GM21381 (cell line): Measurements from ENCODE around the gene ATXN1.

Source experiments
- ATAC-seq: cut with Tn5 transposase; IDR thresholded peaks from one replicate; pipeline ENCODE4 v1.9.1; 2021; ENCODE audit warnings: mild to moderate bottlenecking, moderate library complexity; ENCODE audit not compliant: unreplicated experiment

Gene ATXN1

GRCh38 chr6:16355699-16356446 lies 405.4 kb downstream of the ATXN1 start:
- no peak for ATAC-seq

GRCh38 chr6:16355238-16355637 lies 406.0 kb downstream of the ATXN1 start:
- no peak for ATAC-seq

DNA sequence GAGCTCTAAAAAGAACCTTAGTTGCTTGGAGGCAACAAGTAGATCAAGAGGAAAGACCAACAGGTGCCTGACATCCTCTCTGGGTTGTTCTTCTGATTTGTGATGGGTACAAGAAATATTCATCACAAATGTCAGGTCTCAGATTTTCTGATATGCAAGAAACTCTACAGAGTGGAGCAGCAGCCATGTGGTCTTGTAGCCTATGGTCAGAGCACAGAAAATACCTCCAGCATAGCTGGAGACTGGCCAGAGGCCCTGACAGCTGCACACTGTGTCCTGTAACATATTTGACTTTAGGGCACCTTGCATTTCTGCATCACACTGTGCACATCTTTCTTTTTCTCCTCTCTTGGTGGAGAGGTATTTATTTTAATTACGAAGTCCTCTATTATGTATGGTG lies 406.6 kb downstream of the ATXN1 start:
- no peak for ATAC-seq

GRCh38 chr6:16352821-16353438 lies 408.3 kb downstream of the ATXN1 start:
- no peak for ATAC-seq

GRCh38 chr6:16352258-16352635 lies 409.0 kb downstream of the ATXN1 start:
- ATAC-seq: no peak

GRCh38 chr6:16349544-16349943 lies 411.7 kb downstream of the ATXN1 start:
- ATAC-seq: no peak

DNA sequence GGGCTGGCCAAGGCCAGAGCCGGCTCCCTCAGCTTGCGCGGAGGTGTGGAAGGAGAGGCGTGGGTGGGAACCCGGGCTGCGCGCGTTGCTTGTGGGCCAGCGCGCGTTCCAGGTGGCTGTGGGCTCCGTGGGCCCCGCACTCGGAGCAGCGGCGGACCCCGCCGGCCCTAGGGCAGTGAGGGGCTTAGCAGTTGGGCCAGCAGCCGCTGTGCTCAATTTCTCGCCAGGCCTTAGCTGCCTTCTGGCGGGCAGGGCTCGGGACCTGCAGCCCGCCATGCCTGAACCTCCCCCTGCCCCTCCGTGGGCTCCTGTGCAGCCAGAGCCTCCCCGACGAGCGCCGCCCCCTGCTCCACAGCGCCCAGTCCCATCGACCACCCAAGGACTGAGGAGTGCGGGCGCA lies 414.4 kb downstream of the ATXN1 start:
- ATAC-seq: no peak

GRCh38 chr6:16345449-16346330 lies 415.6 kb downstream of the ATXN1 start:
- no peak for ATAC-seq

DNA sequence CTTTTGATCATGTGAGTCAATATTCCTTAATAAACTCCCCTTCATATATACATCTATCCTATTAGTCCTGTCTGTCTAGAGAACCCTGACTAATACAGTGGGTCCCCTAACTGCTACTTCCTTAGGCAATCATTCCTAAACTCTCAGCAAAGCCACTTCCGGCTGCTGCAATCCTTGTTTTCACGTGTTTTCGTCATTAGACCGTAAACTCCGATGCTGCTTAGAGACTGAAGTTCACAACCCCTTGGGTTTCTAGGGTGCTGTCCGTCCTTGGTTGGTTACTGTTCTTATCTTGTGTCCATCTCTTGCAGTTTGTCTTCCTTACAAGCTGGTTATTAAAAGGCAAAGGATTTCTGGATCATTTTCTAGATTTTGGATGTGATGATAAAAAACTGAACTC lies 416.5 kb downstream of the ATXN1 start:
- ATAC-seq: no peak

GRCh38 chr6:16343593-16343992 lies 417.7 kb downstream of the ATXN1 start:
- ATAC-seq: no peak

- no peak for ATAC-seq
These were observed 422.0 kb downstream of the ATXN1 start for GRCh38 chr6:16339265-16339587.

DNA sequence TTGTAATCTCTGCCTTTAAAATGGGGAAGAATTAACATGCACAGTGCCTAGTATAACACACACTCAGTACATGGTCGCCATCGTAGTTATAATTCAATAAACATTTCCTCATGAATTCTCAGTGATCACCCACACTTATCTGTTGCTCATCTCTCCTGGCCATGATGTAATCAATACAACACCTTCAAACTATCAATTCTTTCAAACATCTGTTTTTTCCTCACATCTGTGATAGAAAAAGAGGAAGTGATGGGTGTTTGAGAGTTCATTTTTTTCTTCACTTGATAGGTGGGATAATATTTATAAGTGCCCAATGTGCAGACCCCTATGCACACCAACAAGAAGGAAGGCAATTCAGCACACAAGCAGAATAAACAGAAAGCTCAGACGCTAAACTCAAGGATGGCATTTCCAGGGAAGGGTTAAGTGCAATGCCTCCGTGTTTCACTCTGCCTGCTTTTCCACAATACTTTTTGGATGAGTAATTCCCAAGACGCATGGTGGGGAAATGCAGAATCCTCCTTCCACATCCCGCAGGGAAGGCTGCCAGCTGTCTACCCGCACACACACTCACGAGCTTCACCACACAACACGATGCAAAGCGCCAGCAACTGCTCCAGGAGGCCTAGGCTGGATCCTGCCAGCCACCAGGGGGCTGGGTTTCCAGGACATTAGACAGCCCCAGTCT lies 422.5 kb downstream of the ATXN1 start:
- ATAC-seq: no peak

DNA sequence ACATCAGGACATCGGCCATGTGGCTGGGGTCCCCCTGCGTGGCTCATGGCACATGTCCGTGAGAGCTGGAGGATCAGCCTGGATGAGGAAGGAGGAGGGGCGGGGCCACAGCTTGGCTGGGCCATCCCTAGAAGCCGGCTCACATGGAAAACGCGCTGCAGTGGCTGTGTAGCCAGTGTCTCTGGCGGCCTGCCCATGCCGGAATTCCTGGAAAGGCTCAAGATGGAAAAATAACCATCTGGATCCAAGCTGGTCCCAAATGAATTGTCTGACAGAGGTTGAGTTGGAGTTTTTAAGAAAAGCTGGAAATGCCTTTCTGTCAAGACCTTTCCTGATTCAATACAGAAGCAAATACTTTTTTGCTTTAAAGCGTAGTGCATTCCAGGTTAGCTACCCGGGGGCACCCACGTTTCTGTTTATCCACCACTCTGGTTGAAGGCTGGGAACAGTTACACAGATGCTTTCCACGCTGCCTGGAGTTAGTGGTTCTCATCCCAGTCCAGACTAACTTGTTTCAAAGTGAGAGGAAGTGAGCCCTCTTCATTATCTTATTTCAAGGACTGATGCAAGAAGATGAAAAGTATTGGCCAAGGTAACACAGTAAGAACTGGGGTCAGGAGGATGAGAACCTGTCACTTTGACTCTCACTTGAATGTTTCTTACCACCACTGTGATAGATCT lies 423.8 kb downstream of the ATXN1 start:
- no peak for ATAC-seq

GRCh38 chr6:16336911-16337294 lies 424.4 kb downstream of the ATXN1 start:
- ATAC-seq: no peak

DNA sequence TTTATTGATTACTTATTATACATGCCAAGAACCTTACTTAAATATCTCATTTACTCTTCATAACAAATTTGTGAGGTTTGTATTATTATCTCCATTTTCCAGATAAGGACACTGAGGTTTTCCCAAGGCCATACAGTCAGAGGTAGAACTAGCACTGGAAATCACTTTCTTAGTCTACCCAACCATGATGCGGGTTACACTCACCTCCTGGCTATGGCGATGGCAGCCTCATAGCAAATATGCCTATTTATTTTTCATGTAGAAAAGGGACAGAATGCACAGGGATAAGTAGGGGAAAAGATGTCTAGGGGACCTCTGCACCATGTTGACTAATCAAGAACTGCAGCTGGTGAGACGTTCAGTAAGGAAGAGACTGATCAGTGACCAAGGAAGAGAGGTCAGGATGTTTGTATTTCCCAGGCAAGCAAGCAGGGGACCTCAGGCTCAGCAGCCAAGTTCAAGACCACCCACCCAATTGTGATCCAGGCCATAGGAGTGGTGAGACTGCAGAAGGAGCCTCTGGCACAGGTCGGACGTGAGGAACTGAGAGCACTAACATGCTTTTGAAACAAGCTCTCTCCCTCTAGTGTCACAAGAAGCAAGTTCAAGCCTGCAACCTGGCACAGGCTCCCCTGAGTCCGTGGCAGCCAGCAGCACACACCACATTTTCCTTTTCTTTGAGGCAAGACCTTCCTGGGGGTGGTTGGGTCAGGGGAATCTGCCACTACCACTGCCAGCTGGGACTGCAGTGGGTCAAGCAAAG lies 425.0 kb downstream of the ATXN1 start:
- ATAC-seq: no peak

DNA sequence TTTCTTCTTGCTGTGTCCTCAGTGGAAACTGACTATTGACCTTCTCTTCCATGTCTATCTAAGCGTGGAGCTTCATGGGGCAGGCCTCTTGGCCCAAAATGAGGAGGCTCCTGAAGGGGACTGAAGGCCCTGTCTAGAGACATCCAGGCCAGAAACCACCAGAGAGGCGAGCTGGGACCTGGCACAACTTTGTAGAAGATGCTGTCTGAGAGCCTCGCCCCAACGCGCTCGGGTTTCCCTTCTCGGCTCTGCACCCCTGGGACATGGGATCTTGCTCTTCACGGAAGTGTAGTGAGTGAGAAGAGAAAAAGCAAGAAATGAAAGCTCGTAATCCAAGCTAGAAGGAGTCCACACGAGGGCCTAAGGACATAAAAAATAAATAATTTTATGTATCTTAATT lies 426.1 kb downstream of the ATXN1 start:
- ATAC-seq: no peak

DNA sequence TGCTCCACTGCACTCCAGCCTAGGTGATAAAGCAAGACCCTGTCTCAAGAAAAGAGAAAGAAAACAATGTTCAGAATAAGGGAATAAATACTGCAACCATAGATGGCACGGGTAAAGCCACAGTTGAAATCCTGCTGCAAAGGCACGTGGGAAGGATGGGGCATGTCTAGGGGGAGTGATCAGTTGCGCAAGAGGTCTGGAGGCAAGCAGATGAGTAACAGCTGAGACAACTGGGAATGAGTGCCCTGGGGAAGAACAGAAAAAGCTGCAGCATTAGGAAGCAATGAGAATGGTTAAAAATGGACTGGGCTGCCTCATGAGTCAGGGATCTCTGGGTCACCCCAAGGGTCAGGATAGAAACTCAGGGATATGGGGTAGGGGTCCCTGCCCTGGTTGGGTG lies 426.6 kb downstream of the ATXN1 start:
- no peak for ATAC-seq

GRCh38 chr6:16333580-16333979 lies 427.7 kb downstream of the ATXN1 start:
- no peak for ATAC-seq

DNA sequence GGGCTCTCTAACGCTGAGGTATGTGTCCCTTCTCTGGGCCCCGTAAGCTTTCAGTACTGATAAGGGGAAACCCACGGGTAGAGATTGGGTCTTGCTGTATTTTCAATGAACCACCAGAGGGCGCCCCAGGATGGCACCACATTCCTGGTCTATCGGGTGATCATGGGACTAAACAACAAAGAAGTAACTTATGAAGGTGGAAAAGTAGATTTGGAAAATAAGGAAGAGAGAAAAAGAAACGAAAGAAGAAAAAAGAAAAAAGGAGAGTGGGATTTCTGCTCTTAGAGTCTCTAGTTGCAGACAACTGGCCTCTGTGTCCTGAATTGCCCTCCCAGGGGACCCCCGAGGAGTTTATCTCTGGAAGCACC lies 429.1 kb downstream of the ATXN1 start:
- ATAC-seq: peak; percentile 78
